SH-SY5Y (cell line): ENCODE data around the gene CDKL1.

Experiments used
- GATA2 ChIP-seq: IDR thresholded peaks from 2 replicates; pipeline ENCODE4 v1.6.1; 2011; ENCODE audit warnings: mild to moderate bottlenecking, low read depth, low read length
- GATA3 ChIP-seq: IDR thresholded peaks from 2 replicates; pipeline ENCODE4 v1.6.1; 2011; ENCODE audit warnings: low read depth, mild to moderate bottlenecking, low read length, moderate library complexity

- TF ChIP-seq GATA3 (no peak), GATA2 (no peak)
Observed at GRCh38 chr14:50350975-50351374, 45.7 kb downstream of the CDKL1 start.
